GM12878 (cell line): ENCODE results near the gene C8G. TPM values are rescaled to one million over a fixed set of nuclear protein-coding genes. Genes with fewer than 3 reads are reported as not detected.

Experiments used
- ATAC-seq: fragments of 200-7000 bp; cut with Tn5 transposase; 3 replicates; pipeline ENCODE4 v1.9.1; 2020; ENCODE audit warnings: mild to moderate bottlenecking, moderate library complexity
- BruUV-seq: library from RNA; stranded (reverse); fragments of 400-500 nt; replicated peaks from 2 replicates; lab custom pipeline; 2021; lab: Mats Ljungman, UMichigan
- CTCF ChIA-PET: fragments of 300-600 bp; sonication (Branson Sonifier 250); formaldehyde crosslinking; extraction: SDS; loops from one replicate; lab custom pipeline; 2021; ENCODE audit warnings: inconsistent platforms; lab: Yijun Ruan, JAX
- POLR2A ChIA-PET: fragments of 350-600 bp; formaldehyde crosslinking; extraction: SDS; loops from one replicate; lab custom pipeline; 2021; ENCODE audit warnings: inconsistent platforms; lab: Charles Lee
- RAD21 ChIA-PET: fragments of 300-600 bp; sonication (Branson Sonifier 250); formaldehyde crosslinking; loops from one replicate; lab custom pipeline; 2023; ENCODE audit warnings: antibody characterized with exemption; ENCODE audit not compliant: unreplicated experiment; lab: Charles Lee
- SMC1A ChIA-PET: fragments of 300-600 bp; sonication (Branson Sonifier 250); formaldehyde crosslinking; loops from one replicate; lab custom pipeline; 2023; ENCODE audit not compliant: unreplicated experiment, uncharacterized antibody; lab: Charles Lee
- DNase-seq: peaks from one replicate; pipeline ENCODE4 v3.0.0-alpha.2; 2011; ENCODE audit warnings: low read depth, low spot score
- FAIRE-seq: peaks from 3 replicates; lab custom pipeline; 2011; peaks lifted over from hg19 to GRCh38; lab: Jason Lieb, UNC
- H2AFZ ChIP-seq: 2 replicates; pipeline ENCODE4 v1.6.0; 2011; ENCODE audit warnings: low read depth, low read length, control low read depth; ENCODE audit not compliant: control insufficient read depth
- H3K27ac ChIP-seq: 2 replicates; pipeline ENCODE4 v1.5.1; 2011; ENCODE audit warnings: control low read depth; ENCODE audit not compliant: control insufficient read depth, insufficient read depth
- H3K27me3 ChIP-seq, 2 experiments: replicated peaks in 1 of 2; 2 replicates each; pipeline versions ENCODE4 v1.6.0 to v1.6.1; 2011; ENCODE audit warnings: low read length in 1 of 2; ENCODE audit not compliant: control insufficient read depth in 2 of 2, insufficient read depth in 2 of 2
- H3K36me3 ChIP-seq, 2 experiments: 2 replicates each; pipeline ENCODE4 v1.5.1; 2011; ENCODE audit warnings: low read length in 1 of 2; ENCODE audit not compliant: control insufficient read depth in 2 of 2, insufficient read depth in 2 of 2
- H3K4me1 ChIP-seq: 2 replicates; pipeline ENCODE4 v1.6.1; 2011; ENCODE audit warnings: mild to moderate bottlenecking, low read length, moderate library complexity, mixed read lengths; ENCODE audit not compliant: control insufficient read depth, insufficient read depth
- H3K4me2 ChIP-seq: 2 replicates; pipeline ENCODE4 v1.6.0; 2011; ENCODE audit warnings: control low read depth; ENCODE audit not compliant: control insufficient read depth, insufficient read depth
- H3K4me3 ChIP-seq: fragments of 200-600 bp; sonication (generic); 2 replicates; pipeline ENCODE4 v1.5.1; 2016
- H3K79me2 ChIP-seq: 2 replicates; pipeline ENCODE4 v1.6.0; 2011; ENCODE audit warnings: low read length; ENCODE audit not compliant: control insufficient read depth, insufficient read depth
- H3K9ac ChIP-seq: 2 replicates; pipeline ENCODE4 v1.8.0; 2011; ENCODE audit warnings: low read length, control low read depth, mixed read lengths; ENCODE audit not compliant: control insufficient read depth, insufficient read depth
- H3K9me3 ChIP-seq: replicated peaks from 3 replicates; pipeline ENCODE4 v1.5.1; 2011; ENCODE audit warnings: mild to moderate bottlenecking, low read length; ENCODE audit not compliant: control insufficient read depth, insufficient read depth
- H4K20me1 ChIP-seq: 2 replicates; pipeline ENCODE4 v1.6.0; 2011; ENCODE audit not compliant: control insufficient read depth, insufficient read depth
- ASH2L ChIP-seq: fragments of 300-600, 200-600 bp; sonication (generic); IDR thresholded peaks from 2 replicates; pipeline ENCODE4 v1.6.1; 2017; ENCODE audit warnings: low read depth, mild to moderate bottlenecking, borderline replicate concordance
- BHLHE40 ChIP-seq, 2 experiments: fragments of 450-650 bp in 1 of 2; IDR thresholded peaks; 2 replicates each; pipeline ENCODE4 v1.6.1; 2011 to 2017; ENCODE audit warnings: low read depth in 2 of 2, borderline replicate concordance in 1 of 2, improper control_type of control experiment in 1 of 2, low read length in 1 of 2, mild to moderate bottlenecking in 1 of 2
- CBFB ChIP-seq: IDR thresholded peaks from 2 replicates; pipeline ENCODE4 v1.6.1; 2016; ENCODE audit warnings: antibody characterized with exemption, low read depth
- EED ChIP-seq: sonication (generic); IDR thresholded peaks from 2 replicates; pipeline ENCODE4 v1.6.1; 2016; ENCODE audit warnings: antibody characterized with exemption, low read depth
- EGR1 ChIP-seq, 2 experiments: IDR thresholded peaks; 1 replicate in 1 of 2; 2 replicates in 1 of 2; pipeline ENCODE4 v1.6.1; 2011 to 2012; ENCODE audit warnings: low read depth in 2 of 2, low read length in 2 of 2, borderline replicate concordance in 1 of 2, mild to moderate bottlenecking in 1 of 2, moderate library complexity in 1 of 2
- GABPA ChIP-seq: IDR thresholded peaks from 2 replicates; pipeline ENCODE4 v1.6.1; 2014; ENCODE audit warnings: antibody characterized with exemption, low read depth, mild to moderate bottlenecking, inconsistent platforms
- GATAD2B ChIP-seq: fragments of 450-650 bp; conservative IDR thresholded peaks from 2 replicates; pipeline ENCODE4 v1.6.1; 2017; ENCODE audit warnings: low read depth, mild to moderate bottlenecking, moderate library complexity
- HDGF ChIP-seq: fragments of 450-650 bp; IDR thresholded peaks from 2 replicates; pipeline ENCODE4 v1.6.1; 2016; ENCODE audit warnings: antibody characterized with exemption
- IKZF1 ChIP-seq: fragments of 450-650 bp; conservative IDR thresholded peaks from 2 replicates; pipeline ENCODE4 v1.6.1; 2017; ENCODE audit warnings: antibody characterized with exemption, mild to moderate bottlenecking
- IKZF2 ChIP-seq, 2 experiments: fragments of 450-650 bp; IDR thresholded peaks; 2 replicates each; pipeline ENCODE4 v1.6.1; 2017; ENCODE audit warnings: mild to moderate bottlenecking in 2 of 2, moderate library complexity in 2 of 2
- MAX ChIP-seq: IDR thresholded peaks from 2 replicates; pipeline ENCODE4 v1.6.1; 2012; ENCODE audit warnings: low read depth, low read length, improper control_type of control experiment
- POU2F2 ChIP-seq: IDR thresholded peaks from 3 replicates; pipeline ENCODE4 v1.6.1; 2011; ENCODE audit warnings: low read depth, mild to moderate bottlenecking, low read length, borderline replicate concordance
- RUNX3 ChIP-seq: IDR thresholded peaks from 2 replicates; pipeline ENCODE4 v1.6.1; 2012; ENCODE audit warnings: low read length, inconsistent platforms
- SMAD1 ChIP-seq: fragments of 450-650 bp; IDR thresholded peaks from 2 replicates; pipeline ENCODE4 v1.6.1; 2018; ENCODE audit warnings: mild to moderate bottlenecking, low read depth; ENCODE audit not compliant: partially characterized antibody
- SMAD5 ChIP-seq: IDR thresholded peaks from 2 replicates; pipeline ENCODE4 v1.6.1; 2016; ENCODE audit warnings: antibody characterized with exemption, low read depth
- SP1 ChIP-seq: IDR thresholded peaks from one replicate; pipeline ENCODE4 v1.6.1; 2011; ENCODE audit warnings: low read depth, low read length
- SUZ12 ChIP-seq: fragments of 200-600 bp; sonication (generic); IDR thresholded peaks from one replicate; pipeline ENCODE4 v1.6.1; 2018; ENCODE audit warnings: antibody characterized with exemption, mild to moderate bottlenecking; ENCODE audit not compliant: unreplicated experiment
- TAF1 ChIP-seq: IDR thresholded peaks from 2 replicates; pipeline ENCODE4 v1.6.1; 2011; ENCODE audit warnings: mild to moderate bottlenecking, low read depth, low read length, borderline replicate concordance
- TCF3 ChIP-seq: IDR thresholded peaks from 2 replicates; pipeline ENCODE4 v1.6.1; 2012; ENCODE audit warnings: low read depth, mild to moderate bottlenecking, low read length, borderline replicate concordance; ENCODE audit not compliant: insufficient read depth
- ZNF384 ChIP-seq: IDR thresholded peaks from 2 replicates; pipeline ENCODE4 v1.6.1; 2012; ENCODE audit warnings: low read depth, mild to moderate bottlenecking, low read length, improper control_type of control experiment, borderline replicate concordance
- WGBS: methylation state at CpG from one replicate; pipeline ENCODE4 v1.1.6; 2016; ENCODE audit warnings: low lambda C conversion rate; ENCODE audit not compliant: insufficient replicate concordance, insufficient coverage; ENCODE audit errors: missing lambda C conversion rate; 5-methylcytosine and 5-hydroxymethylcytosine counted together
- in situ Hi-C: fragments of 300-500 bp; cut with MboI; formaldehyde crosslinking; loops from 9 replicates; pipeline ENCODE4 v1.14.3; 2018; ENCODE audit warnings: mixed read lengths
- intact Hi-C: fragments of 100-400 bp; cut with micrococcal nuclease; formaldehyde crosslinking; loops from one replicate; pipeline ENCODE4 v1.14.2; 2022; ENCODE audit not compliant: unreplicated experiment
- polyA plus RNA-seq, 11 experiments: library from polyadenylated mRNA; depleted of rRNA in 4 of 11; unstranded in 6 of 11; stranded (reverse) in 5 of 11; fragments of >200 nt; fragmentation: Nextera tagmentation in 4 of 11; fragmentation: Illumina TruSeq in 1 of 11; extraction: Ambion mirVana in 4 of 11; extraction: Trizol in 1 of 11; gene quantifications; 1 replicate in 1 of 11; 2 replicates in 10 of 11; pipeline versions ENCODE4 v1.2.1 to v1.2.3, GENCODE V29; 2011 to 2016; ENCODE audit warnings: inconsistent platforms in 2 of 11, missing spikeins in 2 of 11, low read depth in 1 of 11
- total RNA-seq, 4 experiments: library from RNA; depleted of rRNA in 3 of 4; stranded (reverse); fragments of >200 nt in 3 of 4; fragmentation: Illumina TruSeq in 1 of 4; extraction: Trizol in 1 of 4; gene quantifications; 2 replicates each; pipeline versions ENCODE4 v1.2.1 to v1.2.3, GENCODE V29; 2013 to 2021
- TF ChIP-seq, protein P1 (sequence below): IDR thresholded peaks from 2 replicates; pipeline ENCODE4 v1.6.1; 2011; ENCODE audit warnings: mild to moderate bottlenecking, low read depth, low read length, moderate library complexity; ENCODE audit not compliant: insufficient replicate concordance

Gene C8G
- total and polyA plus RNA-seq, 10 of the 15 experiments (the other 5 are each of a cell fraction or from before 2014, with no cell fraction given): 0.26 to 0.69 (median 0.50) TPM; not detected in 7

DNA sequence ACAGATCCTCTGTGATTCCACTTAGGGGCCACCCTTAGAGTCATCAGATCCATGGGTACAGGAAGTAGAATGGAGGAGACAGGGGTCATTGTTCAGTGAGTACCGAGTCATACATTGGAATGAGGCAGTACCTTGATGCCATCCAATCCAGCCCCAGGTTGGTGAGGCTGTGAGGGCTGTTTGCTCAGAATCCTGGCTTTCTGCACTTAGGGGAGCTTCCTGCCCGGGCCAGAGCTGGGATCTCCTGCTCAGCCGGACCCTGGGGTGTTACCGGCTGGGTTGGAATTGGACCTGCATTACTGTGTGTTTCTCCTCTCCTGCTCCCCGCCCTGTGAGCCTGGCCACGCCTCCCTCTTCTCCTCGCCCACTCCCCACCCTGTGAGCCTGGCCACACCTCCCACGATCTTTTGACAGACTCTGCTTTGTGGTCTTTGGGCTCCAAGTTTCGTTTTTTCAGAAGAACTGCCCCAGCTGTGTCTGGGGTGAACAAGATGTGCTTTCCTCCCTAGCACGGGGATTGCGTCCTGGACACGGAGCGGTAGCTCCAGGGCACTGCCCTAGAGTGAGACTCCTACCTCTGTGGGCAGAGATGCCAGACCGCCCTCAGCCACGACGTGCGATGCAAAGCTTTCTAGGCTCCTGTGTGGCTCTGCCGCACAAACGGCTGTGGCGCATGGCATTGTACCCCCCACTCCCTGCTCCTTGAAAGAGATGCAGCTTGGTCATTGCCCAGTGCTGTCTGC lies 43.4 kb upstream of the C8G start:
- H3K9ac ChIP-seq: peak overlapping the region; percentile 89
- H3K9me3 ChIP-seq: peaks cover 5% of the 10 kb centered on the region; the same call in 2 of the 3 replicates
- SMC1A ChIA-PET: interaction anchor here (0.9 to 7.5 kb wide), 6 partner anchors 17 to 134 kb away, joined by 3 to 70 read pairs (median 4); partner anchors contain the start of gene TRAF2
- H2AFZ ChIP-seq: no peak overlapping the region
- RAD21 ChIA-PET: interaction anchor here (0.7 to 2.4 kb wide), 9 partner anchors 15 to 135 kb away, joined by 3 to 30 read pairs (median 5); partner anchors contain the start of gene TRAF2
- 5% methylated on average over 20 of the region's 20 CpGs for WGBS
- H3K4me2 ChIP-seq: peak overlapping the region; percentile 83
- no peaks in the 10 kb centered on the region for H4K20me1 ChIP-seq
- intact Hi-C loops (loop anchor here (2.0 kb wide), 1 partner anchor 15 kb away; the partner anchor contains the start of gene TRAF2), in situ Hi-C loops (no loop called here)
- H3K36me3 ChIP-seq: peaks cover 30% of the 10 kb centered on the region in 2 experiments
- BruUV-seq: no TSS peak
- CTCF ChIA-PET: interaction anchor here (0.6 to 3.1 kb wide), 12 partner anchors 10 to 795 kb away, joined by 3 to 21 read pairs (median 4); partner anchors contain the start of genes AJM1, C8G and TRAF2
- peak overlapping the region; percentile 99 for H3K27ac ChIP-seq
- ATAC-seq: peak; percentile 83
- DNase-seq: peak; percentile 83
- H3K4me1 ChIP-seq: peaks cover 65% of the 10 kb centered on the region
- no peaks in the 10 kb centered on the region for H3K27me3 ChIP-seq
- peaks cover 40% of the 10 kb centered on the region for H3K79me2 ChIP-seq
- peak; percentile 52 for FAIRE-seq
- H3K4me3 ChIP-seq: peak overlapping the region; percentile 36; the same call in 1 of the 2 replicates
- POLR2A ChIA-PET: interaction anchor here (0.6 to 3.4 kb wide), 13 partner anchors 9 to 185 kb away, joined by 3 to 41 read pairs (median 4); partner anchors contain the start of genes AJM1, FBXW5, RABL6 and TRAF2
- peak; percentile 61 for TF ChIP-seq EED
- TF ChIP-seq SP1: peak; percentile 46
- no peak for TF ChIP-seq SMAD1
- TF ChIP-seq SUZ12: no peak
- TF ChIP-seq GABPA: no peak
- TF ChIP-seq EGR1 (IDR thresholded peaks at IDR 0.05; ENCODE audit: borderline replicate concordance in 1 of 2, low read depth in 2 of 2, low read length in 2 of 2): peak in 1 of 2 experiments; percentile 43; a peak in 1 of 3 replicates
- TF ChIP-seq ASH2L: no peak
- 0 out of 2 replicates have a peak, but pooled peaks have one; percentile 14 for TF ChIP-seq MAX
- peak; percentile 73; the same call in 1 of the 2 replicates for TF ChIP-seq TCF3
- peak; percentile 49; a peak in 3 of 4 replicates for TF ChIP-seq IKZF2 (IDR thresholded peaks at IDR 0.05)
- TF ChIP-seq, protein P1, sequence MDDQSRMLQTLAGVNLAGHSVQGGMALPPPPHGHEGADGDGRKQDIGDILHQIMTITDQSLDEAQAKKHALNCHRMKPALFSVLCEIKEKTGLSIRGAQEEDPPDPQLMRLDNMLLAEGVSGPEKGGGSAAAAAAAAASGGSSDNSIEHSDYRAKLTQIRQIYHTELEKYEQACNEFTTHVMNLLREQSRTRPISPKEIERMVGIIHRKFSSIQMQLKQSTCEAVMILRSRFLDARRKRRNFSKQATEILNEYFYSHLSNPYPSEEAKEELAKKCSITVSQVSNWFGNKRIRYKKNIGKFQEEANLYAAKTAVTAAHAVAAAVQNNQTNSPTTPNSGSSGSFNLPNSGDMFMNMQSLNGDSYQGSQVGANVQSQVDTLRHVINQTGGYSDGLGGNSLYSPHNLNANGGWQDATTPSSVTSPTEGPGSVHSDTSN: peak; percentile 46
- TF ChIP-seq HDGF: peak; percentile 69
- peak; percentile 74 for TF ChIP-seq IKZF1
- TF ChIP-seq TAF1: peak; percentile 70
- peak; percentile 41; the same call in 1 of the 2 replicates for TF ChIP-seq CBFB
- TF ChIP-seq ZNF384: no peak
- TF ChIP-seq SMAD5: peak; percentile 52; the same call in 1 of the 2 replicates
- peak; percentile 83 for TF ChIP-seq RUNX3
- peak; percentile 50; the same call in 1 of the 2 replicates for TF ChIP-seq GATAD2B
- TF ChIP-seq BHLHE40 (IDR thresholded peaks at IDR 0.05; ENCODE audit: borderline replicate concordance in 1 of 2, low read depth in 2 of 2, low read length in 1 of 2): peak in 1 of 2 experiments; percentile 42; a peak in 1 of 4 replicates
- peak; percentile 35; the same call in 1 of the 3 replicates for TF ChIP-seq POU2F2
